Vagina (tissue), 2 donors: ENCODE measurements around the gene TGFBR2. TPM values are rescaled to one million over a fixed set of nuclear protein-coding genes. Genes with fewer than 3 reads are reported as not detected.
A peak's percentile ranks its signal among the peaks of the same experiment; 100 is the strongest.

Source experiments
- DNase-seq, 2 donors: peaks; one replicate each; pipeline ENCODE4 v3.0.0-alpha.2; 2017; ENCODE audit errors: extremely low spot score in 2 of 2
- H3K27ac ChIP-seq: fragments of 200-600 bp; sonication (generic); one replicate; pipeline ENCODE4 v1.5.1; 2019
- H3K27me3 ChIP-seq: fragments of 200-600 bp; sonication (generic); one replicate; pipeline ENCODE4 v1.5.1; 2019
- H3K36me3 ChIP-seq, 2 donors: fragments of 200-600 bp; sonication (generic); one replicate each; pipeline ENCODE4 v1.5.1; 2017 to 2019
- H3K4me1 ChIP-seq: fragments of 200-600 bp; sonication (generic); one replicate; pipeline ENCODE4 v1.5.1; 2019
- H3K4me3 ChIP-seq, 2 donors: fragments of 200-600 bp; sonication (generic); 1 replicate in 1 of 2; 2 replicates in 1 of 2; pipeline ENCODE4 v1.5.1; 2016 to 2019
- H3K9me3 ChIP-seq: fragments of 200-600 bp; sonication (generic); one replicate; pipeline ENCODE4 v1.5.1; 2019
- CTCF ChIP-seq, 3 experiments: fragments of 450-650 bp in 2 of 3; fragments of 200-600 bp in 1 of 3; sonication (generic) in 1 of 3; IDR thresholded peaks; one replicate each; pipeline ENCODE4 v1.5.1; 2017 to 2019; ENCODE audit warnings: antibody characterized with exemption in 3 of 3, mild to moderate bottlenecking in 2 of 3, moderate library complexity in 2 of 3
- POLR2A ChIP-seq, 2 donors: fragments of 450-650 bp; IDR thresholded peaks; one replicate each; pipeline ENCODE4 v1.6.1; 2017; ENCODE audit warnings: antibody characterized with exemption in 2 of 2, mild to moderate bottlenecking in 2 of 2, moderate library complexity in 2 of 2
- POLR2AphosphoS5 ChIP-seq, 2 donors: sonication (generic); formaldehyde crosslinking; IDR thresholded peaks; one replicate each; pipeline ENCODE4 v1.9.0; 2017; ENCODE audit warnings: antibody characterized with exemption in 2 of 2, mild to moderate bottlenecking in 2 of 2, low read depth in 1 of 2; ENCODE audit not compliant: insufficient read depth in 1 of 2
- intact Hi-C: fragments of 100-400 bp; cut with DNase I; formaldehyde crosslinking; loops from one replicate; pipeline ENCODE4 v1.15.1; 2023
- total RNA-seq: library from RNA; depleted of rRNA; stranded (reverse); fragments of >200 nt; gene quantifications from one replicate; pipeline ENCODE4 v1.2.3, GENCODE V29; 2016

The TGFBR2 gene
- total RNA-seq, 1 donor from 2014 or later = 176 TPM

- Histone ChIP-seq H3K4me1 (peaks cover 94% of the 10 kb centered on the region), H3K4me3 (no peak overlapping the region), H3K27me3 (no peaks in the 10 kb centered on the region), H3K27ac (peak overlapping the region; percentile 60), H3K36me3 (peaks cover 0 to 20% of the 10 kb centered on the region in 2 donors), H3K9me3 (no peaks in the 10 kb centered on the region)
- TF ChIP-seq POLR2AphosphoS5 (IDR thresholded peaks at IDR 0.05; ENCODE audit: insufficient read depth in 1 of 2, low read depth in 1 of 2) = no peak
- no peak for TF ChIP-seq CTCF (IDR thresholded peaks at IDR 0.05)
- no peak for TF ChIP-seq POLR2A (IDR thresholded peaks at IDR 0.05)
- intact Hi-C loops = no loop called here
- no peak for DNase-seq
Measured at GRCh38 chr3:30659270-30660130, 53.1 kb downstream of the TGFBR2 start.

- Histone ChIP-seq H3K4me3 (no peak overlapping the region), H3K36me3 (peaks cover 0 to 14% of the 10 kb centered on the region in 2 donors), H3K27ac (no peak overlapping the region), H3K9me3 (no peaks in the 10 kb centered on the region), H3K4me1 (peaks cover 93% of the 10 kb centered on the region), H3K27me3 (no peaks in the 10 kb centered on the region)
- no peak for DNase-seq
- intact Hi-C loops = no loop called here
- no peak for TF ChIP-seq POLR2AphosphoS5 (IDR thresholded peaks at IDR 0.05; ENCODE audit: insufficient read depth in 1 of 2, low read depth in 1 of 2)
- TF ChIP-seq POLR2A (IDR thresholded peaks at IDR 0.05) = no peak
- no peak for TF ChIP-seq CTCF (IDR thresholded peaks at IDR 0.05)
Measured at GRCh38 chr3:30660136-30660535, 53.7 kb downstream of the TGFBR2 start.

GRCh38 chr3:30660656-30661055 is 54.3 kb downstream of the TGFBR2 start:
- no peak for TF ChIP-seq CTCF (IDR thresholded peaks at IDR 0.05)
- TF ChIP-seq POLR2A (IDR thresholded peaks at IDR 0.05) = no peak
- TF ChIP-seq POLR2AphosphoS5 (IDR thresholded peaks at IDR 0.05; ENCODE audit: insufficient read depth in 1 of 2, low read depth in 1 of 2) = no peak
- DNase-seq = no peak
- intact Hi-C loops = no loop called here
- H3K27ac ChIP-seq = no peak overlapping the region
- no peaks in the 10 kb centered on the region for H3K9me3 ChIP-seq
- H3K27me3 ChIP-seq = no peaks in the 10 kb centered on the region
- H3K4me1 ChIP-seq = peaks cover 93% of the 10 kb centered on the region
- H3K36me3 ChIP-seq = peaks cover 0 to 11% of the 10 kb centered on the region in 2 donors
- no peak overlapping the region for H3K4me3 ChIP-seq

- Histone ChIP-seq H3K9me3 (no peaks in the 10 kb centered on the region), H3K27me3 (no peaks in the 10 kb centered on the region), H3K4me3 (no peak overlapping the region), H3K36me3 (peaks cover 0 to 5% of the 10 kb centered on the region in 2 donors), H3K4me1 (peaks cover 92% of the 10 kb centered on the region), H3K27ac (no peak overlapping the region)
- intact Hi-C loops = no loop called here
- no peak for DNase-seq
- no peak for TF ChIP-seq POLR2AphosphoS5 (IDR thresholded peaks at IDR 0.05; ENCODE audit: insufficient read depth in 1 of 2, low read depth in 1 of 2)
- TF ChIP-seq CTCF (IDR thresholded peaks at IDR 0.05) = no peak
- no peak for TF ChIP-seq POLR2A (IDR thresholded peaks at IDR 0.05)
Measured at GRCh38 chr3:30661098-30661873, 54.9 kb downstream of the TGFBR2 start.
